ENCODE data around the gene AFF4. TPM values are rescaled to one million over a fixed set of nuclear protein-coding genes. Genes with fewer than 3 reads are reported as not detected.
A peak's percentile ranks its signal among the peaks of the same experiment; 100 is the strongest.

Gene AFF4
- total and polyA plus RNA-seq, 10 of the 15 experiments (the other 5 are each of a cell fraction or from before 2014, with no cell fraction given), result 1.1 to 20.2 (median 10.4) TPM

DNA sequence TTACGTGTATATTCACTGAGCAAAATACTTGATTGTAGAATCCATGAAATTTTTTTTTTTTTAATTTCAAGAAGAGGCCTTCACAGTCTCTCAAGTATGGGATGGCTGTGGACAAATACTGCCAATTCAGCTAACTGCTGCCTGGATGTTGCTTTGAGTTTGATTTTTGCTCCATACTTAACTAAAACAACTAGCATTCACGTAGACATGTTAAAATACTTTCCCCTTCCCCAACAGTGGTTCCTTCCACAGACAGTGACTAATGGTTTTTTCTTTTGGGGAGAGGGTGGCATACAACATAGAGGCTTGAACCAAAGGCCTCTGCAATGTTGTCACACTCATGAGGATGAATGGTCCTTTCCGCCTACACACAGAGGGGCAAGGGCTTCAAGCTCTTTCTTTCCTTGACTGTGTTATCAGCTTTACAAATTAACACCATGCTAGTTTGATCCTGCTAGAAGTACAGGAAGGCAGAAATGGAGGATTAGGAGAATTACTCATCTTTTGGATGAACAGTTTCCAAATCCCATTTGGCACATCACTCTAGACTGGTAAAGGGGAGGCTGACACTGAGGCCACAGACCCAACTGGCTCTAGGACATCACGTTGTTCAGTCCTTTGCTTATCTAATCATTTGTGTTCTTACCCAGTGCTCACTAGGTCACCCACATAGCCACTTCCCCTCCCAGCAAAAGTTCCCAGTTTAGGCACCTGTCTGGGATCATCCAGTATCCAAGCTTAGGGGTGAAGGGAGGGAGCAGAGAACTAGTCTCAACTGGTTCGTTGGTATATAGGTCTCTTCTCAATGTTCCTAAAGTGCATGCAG lies 91.8 kb downstream of the AFF4 start:
- H2AFZ ChIP-seq (ENCODE audit: control insufficient read depth, low read depth, low read length), result no peak overlapping the region
- no peak overlapping the region for H3K27ac ChIP-seq (ENCODE audit: control insufficient read depth, insufficient read depth)
- ChIA-PET SMC1A (ENCODE audit: uncharacterized antibody, unreplicated experiment) (interaction anchor here (1.0 to 2.6 kb wide), 2 partner anchors 11 kb away, joined by 7 to 10 read pairs; no protein-coding TSS in a partner anchor), RAD21 (ENCODE audit: unreplicated experiment) (no interaction called here), POLR2A (interaction anchor here (0.9 kb wide), 1 partner anchor 8 kb away, joined by 3 read pairs; no protein-coding TSS in a partner anchor), CTCF (interaction anchor here (0.7 to 1.5 kb wide), 4 partner anchors 12 to 155 kb away, joined by 3 to 8 read pairs (median 4); no protein-coding TSS in a partner anchor)
- H3K4me2 ChIP-seq (ENCODE audit: control insufficient read depth, insufficient read depth), result no peak overlapping the region
- DNase-seq (ENCODE audit: low read depth, low spot score), result no peak
- no peak for ATAC-seq
- H4K20me1 ChIP-seq (ENCODE audit: control insufficient read depth, insufficient read depth), result no peaks in the 10 kb centered on the region
- H3K79me2 ChIP-seq (ENCODE audit: control insufficient read depth, insufficient read depth, low read length), result peaks cover 13% of the 10 kb centered on the region
- FAIRE-seq, result peak; percentile 35
- intact Hi-C loops (cut with micrococcal nuclease; ENCODE audit: unreplicated experiment) (no loop called here), in situ Hi-C loops (cut with MboI) (no loop called here)
- H3K9me3 ChIP-seq (replicated peaks; ENCODE audit: control insufficient read depth, insufficient read depth, low read length), result no peaks in the 10 kb centered on the region
- H3K4me3 ChIP-seq, result no peak overlapping the region
- peaks cover 3 to 21% of the 10 kb centered on the region in 2 experiments for H3K36me3 ChIP-seq (ENCODE audit: control insufficient read depth in 2 of 2, insufficient read depth in 2 of 2, low read length in 1 of 2)
- H3K27me3 ChIP-seq (replicated peaks in 1 of 2; ENCODE audit: control insufficient read depth in 2 of 2, insufficient read depth in 2 of 2, low read length in 1 of 2), result no peaks in the 10 kb centered on the region
- 91% methylated on average over 5 of the region's 5 CpGs for WGBS (ENCODE audit: insufficient coverage, insufficient replicate concordance, low lambda C conversion rate, missing lambda C conversion rate)
- H3K9ac ChIP-seq (ENCODE audit: control insufficient read depth, insufficient read depth, low read length), result no peak overlapping the region
- H3K4me1 ChIP-seq (ENCODE audit: control insufficient read depth, insufficient read depth, low read length), result no peaks in the 10 kb centered on the region
- TF ChIP-seq POLR2AphosphoS5 (IDR thresholded peaks at IDR 0.05; ENCODE audit: low read length), result peak; percentile 35; the same call in 1 of the 2 replicates
- TF ChIP-seq, protein P1, sequence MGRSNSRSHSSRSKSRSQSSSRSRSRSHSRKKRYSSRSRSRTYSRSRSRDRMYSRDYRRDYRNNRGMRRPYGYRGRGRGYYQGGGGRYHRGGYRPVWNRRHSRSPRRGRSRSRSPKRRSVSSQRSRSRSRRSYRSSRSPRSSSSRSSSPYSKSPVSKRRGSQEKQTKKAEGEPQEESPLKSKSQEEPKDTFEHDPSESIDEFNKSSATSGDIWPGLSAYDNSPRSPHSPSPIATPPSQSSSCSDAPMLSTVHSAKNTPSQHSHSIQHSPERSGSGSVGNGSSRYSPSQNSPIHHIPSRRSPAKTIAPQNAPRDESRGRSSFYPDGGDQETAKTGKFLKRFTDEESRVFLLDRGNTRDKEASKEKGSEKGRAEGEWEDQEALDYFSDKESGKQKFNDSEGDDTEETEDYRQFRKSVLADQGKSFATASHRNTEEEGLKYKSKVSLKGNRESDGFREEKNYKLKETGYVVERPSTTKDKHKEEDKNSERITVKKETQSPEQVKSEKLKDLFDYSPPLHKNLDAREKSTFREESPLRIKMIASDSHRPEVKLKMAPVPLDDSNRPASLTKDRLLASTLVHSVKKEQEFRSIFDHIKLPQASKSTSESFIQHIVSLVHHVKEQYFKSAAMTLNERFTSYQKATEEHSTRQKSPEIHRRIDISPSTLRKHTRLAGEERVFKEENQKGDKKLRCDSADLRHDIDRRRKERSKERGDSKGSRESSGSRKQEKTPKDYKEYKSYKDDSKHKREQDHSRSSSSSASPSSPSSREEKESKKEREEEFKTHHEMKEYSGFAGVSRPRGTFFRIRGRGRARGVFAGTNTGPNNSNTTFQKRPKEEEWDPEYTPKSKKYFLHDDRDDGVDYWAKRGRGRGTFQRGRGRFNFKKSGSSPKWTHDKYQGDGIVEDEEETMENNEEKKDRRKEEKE (IDR thresholded peaks at IDR 0.05), result no peak
- peak; percentile 14; the same call in 1 of the 2 replicates for TF ChIP-seq POLR2A (IDR thresholded peaks at IDR 0.05; ENCODE audit: low read depth, low read length)
- BruUV-seq (replicated peaks), result no TSS peak
